Stimulated activated CD4-positive, alpha-beta T cell treated with anti-CD3 and anti-CD28 coated beads, Interleukin-4, amount 100 ng/mL, for 4 hours (primary cell): ENCODE measurements around the gene GKN1.

Experiments
- DNase-seq, 2 experiments: peaks; one replicate each; pipeline ENCODE4 v3.0.0-alpha.2; 2020

GKN1 gene

DNA sequence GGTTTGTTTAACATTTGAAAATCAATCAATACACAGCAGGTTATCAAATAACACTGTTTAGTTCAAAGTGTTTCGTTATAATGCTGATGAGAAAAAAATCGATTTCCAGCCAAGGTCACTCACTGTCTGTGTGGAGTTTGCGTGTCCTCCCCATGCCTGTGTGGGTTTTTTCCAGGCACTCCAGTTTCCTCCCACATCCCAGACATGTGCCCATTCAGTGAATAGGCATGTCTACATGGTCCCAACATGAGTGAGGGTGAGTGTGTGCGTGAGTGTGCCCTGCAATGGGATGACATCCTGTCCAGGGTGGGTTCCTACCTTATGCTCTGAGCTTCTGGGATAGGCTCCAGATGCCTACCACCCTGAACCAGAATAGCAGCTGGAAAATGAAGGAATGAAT is 13.1 kb upstream of the GKN1 start:
- DNase-seq, result no peak

DNA sequence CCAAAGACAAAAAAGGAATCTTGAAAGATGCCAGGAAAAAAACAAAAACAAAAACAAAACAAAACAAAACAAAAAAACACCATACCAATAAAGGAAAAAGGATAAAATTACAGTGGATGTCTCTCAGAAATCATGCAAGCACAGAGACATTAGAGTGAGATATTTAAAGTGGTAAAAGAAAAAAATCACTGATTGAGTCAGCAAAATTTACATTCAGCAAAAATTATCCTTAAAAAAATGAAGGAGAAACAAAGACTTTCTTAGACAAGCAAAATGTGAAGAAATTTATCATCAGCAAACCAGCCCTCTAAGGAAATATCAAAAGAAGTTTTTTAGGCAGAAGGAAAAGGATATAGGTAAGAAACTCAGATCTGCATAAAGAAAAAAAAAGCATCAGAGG is 10.2 kb upstream of the GKN1 start:
- DNase-seq, result no peak

DNA sequence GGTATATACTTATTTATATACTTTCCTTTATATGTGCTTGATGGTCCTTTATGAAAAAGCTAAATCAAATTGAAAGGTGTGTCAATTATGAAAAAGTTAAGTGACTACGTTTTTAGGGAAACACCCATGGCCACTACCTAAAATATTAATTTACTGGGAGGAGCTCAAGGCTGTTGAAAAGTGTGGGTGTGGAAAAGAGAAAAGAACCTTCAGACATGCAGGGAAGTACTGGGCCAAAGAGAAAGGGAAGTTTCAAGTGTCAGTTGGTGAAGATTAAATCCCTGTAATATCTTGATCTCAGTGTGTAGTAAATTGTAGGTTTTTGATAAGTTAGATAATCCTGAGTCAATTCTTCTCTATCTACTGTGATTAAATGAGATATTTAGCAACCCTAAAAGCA is 6.2 kb upstream of the GKN1 start:
- no peak for DNase-seq

DNA sequence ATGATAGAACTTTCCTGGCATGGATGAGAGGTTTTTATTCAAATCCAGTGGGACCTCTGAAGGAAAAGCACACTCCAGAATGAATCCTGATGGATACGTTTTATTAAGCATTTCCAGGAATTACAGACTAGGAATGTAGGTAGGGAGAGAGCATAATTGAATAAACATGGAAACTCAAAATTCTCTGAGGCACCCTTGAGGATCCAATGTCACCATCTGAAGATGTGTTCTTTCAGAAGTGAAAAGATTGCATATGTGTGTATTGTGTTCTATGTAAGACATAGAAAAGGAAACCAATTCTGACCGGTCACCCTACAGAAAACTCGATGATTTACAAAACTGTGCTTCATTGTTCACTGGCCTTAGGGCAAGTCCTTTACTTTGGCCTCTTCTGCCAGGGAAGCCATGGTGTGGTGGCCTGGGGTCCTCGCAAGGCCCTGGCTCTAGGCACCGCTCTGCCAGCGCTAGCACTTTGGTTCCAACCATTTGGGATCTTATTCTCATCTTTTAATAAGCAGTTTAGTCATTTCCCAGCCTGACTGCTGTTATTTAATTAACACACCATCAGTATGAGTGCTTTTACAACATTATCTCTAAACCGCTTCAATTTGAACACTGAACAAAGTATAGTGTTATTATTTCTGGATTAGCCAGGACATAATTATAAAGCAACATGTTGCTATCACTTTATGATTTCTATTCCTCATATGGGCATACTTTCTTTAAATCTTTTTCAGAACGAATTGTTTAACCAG is 4.5 kb upstream of the GKN1 start:
- DNase-seq, result no peak

DNA sequence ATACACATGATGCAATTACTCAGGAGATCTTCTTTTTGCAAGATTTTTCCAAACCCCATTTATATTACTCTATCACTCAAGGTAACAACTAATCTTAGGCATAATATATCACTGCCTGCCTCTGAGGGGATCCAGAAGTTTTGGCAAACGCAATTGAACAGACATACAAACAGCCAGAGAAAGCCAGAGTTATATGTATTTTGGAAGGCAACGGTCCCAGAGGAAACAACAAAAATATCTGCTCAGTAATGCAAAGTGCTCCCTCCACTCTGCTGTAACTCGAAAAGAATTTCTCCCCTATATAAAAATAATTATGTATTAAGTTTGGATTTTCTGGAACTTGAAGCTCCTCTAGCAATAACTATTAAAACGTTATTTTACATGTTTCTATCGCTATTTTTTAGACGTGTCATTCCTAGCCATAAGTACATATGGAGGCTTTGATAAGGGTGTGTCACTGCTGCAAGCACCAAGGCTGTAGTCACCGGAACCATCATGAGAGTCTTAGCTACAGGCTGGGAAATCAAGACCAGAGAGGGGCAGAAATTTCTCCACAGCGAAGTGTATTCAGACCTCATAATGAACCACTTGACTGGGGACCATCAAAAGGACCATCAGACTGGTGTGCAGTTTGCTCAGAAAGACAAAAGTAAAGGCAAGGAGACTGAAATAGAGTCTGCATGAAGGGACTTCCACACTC is 3.7 kb upstream of the GKN1 start:
- DNase-seq, result no peak

DNA sequence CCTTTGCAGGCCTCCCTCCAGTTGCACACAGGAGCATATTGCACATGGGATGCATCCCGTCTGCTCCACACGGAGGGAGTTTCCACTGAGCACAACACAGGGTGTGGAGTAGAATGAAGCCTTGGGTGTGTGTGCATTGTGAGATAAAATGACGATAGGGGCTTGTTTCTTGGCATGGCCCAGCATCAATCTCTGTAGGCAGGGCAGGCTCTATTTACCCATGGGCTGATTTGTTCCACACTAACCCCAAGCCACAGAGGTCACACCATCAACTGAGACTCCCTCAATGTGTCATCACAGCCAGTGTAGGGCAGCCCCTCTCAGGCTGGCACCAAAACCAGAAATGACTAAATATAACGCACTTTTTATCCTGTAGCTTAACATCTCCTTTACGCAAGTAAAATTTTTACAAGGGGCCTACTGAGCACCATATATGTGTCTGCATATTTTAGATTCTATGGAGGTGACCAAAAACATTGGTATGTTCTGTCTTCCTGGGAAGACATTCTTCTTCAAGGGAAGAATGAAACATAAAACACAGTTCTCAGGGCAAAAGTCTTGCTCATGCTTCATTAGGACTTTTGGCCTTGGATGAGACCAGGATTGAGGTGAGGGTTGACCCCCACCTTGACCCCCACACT is 2.7 kb upstream of the GKN1 start:
- no peak for DNase-seq

DNA sequence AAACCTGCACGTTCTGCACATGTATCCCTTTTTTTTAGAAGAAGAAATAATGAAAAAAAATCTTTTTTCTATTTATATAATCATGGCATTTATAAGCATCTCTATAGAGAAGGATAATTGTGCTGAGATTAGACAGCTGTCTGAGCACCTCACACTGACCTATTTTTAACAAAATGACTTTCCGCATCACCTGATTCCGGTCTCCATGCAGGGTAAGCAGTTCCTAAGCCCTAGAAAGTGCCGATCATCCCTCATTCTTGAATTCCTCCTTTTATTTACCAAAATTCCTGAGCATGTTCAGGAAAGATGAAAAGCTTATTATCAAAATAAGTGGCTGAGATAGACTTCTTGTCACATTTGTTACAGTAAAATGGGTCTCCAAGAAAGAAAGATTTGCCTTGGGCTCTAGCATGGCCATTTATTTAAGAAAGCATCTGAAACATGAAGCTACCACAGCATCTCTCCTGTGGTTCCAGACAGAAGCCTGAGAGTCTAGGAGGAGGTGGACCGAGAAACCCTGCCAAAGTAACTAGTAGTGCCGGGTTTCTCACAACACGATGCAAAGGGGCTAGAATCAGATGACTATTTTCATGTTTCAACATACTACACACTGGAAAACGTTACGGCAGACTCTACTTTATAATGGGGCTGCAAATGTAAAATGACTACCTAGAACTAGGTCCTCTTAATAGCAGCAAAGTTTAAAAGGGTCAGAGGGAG is 670 bp downstream of the GKN1 start:
- no peak for DNase-seq

DNA sequence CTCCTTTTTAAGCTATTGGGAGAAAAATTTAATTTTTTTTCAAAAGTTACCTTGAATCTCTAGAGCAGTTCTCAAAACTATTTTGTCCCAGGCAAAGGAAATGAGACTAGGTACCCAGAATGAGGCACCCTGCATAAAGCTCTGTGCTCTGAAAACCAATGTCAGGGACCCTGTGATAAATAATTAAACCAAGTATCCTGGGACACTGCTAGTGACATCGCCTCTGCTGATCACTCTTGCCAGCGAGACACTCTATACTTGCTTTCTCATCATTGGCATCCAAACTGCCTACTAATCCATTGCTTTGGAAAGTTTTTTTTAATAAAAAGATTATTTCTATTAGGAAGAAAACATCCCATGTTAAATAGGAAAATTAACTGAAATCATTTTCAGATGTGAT is 1.4 kb downstream of the GKN1 start:
- DNase-seq, result no peak

DNA sequence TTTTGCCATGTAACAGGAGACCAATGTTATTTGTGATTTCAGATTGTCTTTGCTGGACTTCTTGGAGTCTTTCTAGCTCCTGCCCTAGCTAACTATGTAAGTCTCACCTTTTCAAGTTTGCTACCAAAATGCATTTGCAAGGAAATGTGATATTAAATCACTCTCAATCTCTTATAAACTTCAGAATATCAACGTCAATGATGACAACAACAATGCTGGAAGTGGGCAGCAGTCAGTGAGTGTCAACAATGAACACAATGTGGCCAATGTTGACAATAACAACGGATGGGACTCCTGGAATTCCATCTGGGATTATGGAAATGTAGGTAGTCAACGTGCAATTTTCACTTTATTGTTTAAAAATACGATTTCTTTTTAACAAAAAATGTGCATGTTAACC is 3.0 kb downstream of the GKN1 start:
- DNase-seq, result no peak

DNA sequence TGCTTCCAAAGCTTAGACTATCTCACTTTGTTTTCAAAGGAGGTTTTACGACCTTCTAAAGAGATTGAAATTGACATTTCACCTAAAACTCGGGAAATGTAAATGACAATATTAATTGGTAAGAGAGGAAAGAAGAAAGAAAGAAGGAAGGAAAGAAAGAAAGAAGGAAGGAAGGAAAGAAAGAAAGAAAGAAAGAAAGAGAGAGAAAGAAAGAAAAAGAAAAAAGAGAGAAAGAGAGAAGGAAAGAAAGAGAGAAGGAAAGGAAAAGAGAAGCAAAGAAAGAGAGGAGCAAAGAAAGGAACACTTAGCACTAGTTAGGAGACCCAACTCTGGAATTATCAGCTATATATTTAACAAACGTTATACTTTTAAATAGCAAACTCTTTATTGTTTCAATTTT is 3.7 kb downstream of the GKN1 start:
- DNase-seq, result no peak

DNA sequence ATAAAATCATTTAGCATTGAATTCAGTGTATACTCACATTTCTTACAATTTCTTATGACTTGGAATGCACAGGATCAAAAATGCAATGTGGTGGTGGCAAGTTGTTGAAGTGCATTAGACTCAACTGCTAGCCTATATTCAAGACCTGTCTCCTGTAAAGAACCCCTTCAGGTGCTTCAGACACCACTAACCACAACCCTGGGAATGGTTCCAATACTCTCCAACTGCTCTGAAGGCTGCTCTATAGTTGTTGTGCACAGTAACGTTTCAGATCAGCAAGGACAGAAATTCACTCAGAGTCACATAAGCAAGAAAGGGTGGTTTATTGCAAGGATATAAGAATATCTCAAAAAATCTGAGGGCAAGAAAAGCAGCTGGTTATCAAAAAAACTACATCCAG is 6.5 kb downstream of the GKN1 start:
- no peak for DNase-seq

DNA sequence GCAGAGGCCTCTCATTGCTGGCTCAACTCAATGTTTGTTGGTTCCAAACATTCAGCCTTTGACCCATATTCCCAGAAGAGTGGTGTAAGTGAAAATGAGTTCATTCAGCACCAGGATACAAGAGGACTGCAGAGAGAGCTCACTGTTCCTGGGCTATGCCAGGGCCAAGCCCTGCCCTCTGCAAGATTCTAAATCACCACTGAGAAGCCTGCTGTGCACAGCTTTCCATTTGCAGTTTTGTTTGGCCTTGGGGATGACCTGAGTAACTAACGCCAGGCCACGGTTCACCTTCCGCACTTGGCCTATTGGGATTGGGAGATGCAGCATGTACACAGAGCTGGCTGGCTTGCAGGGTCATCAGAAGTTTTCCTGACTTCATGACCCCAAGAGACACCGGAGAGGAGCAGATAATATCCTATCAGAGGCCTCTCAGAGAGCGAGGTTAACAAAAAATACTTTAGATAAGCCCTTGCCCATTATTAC is 12.6 kb downstream of the GKN1 start:
- DNase-seq, result no peak

DNA sequence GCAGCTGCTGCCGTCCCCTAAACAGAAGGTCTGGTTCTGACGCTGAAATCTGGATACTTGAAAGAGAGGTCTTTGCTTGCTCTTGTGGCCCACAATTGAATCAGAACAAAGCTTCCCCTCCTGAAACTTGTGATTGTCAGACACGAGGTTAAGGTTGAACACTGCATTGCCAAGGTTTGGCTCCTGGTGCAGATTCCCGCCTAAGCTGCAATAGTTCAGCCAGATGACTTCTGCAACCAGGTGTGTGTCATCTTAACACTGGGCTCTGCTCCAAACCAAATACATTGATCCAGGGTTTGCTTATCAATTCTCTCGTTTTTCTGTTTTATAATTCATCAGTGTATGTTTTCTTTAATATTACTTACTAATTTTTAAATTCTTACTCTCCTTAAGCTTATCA is 14.6 kb downstream of the GKN1 start:
- no peak for DNase-seq

DNA sequence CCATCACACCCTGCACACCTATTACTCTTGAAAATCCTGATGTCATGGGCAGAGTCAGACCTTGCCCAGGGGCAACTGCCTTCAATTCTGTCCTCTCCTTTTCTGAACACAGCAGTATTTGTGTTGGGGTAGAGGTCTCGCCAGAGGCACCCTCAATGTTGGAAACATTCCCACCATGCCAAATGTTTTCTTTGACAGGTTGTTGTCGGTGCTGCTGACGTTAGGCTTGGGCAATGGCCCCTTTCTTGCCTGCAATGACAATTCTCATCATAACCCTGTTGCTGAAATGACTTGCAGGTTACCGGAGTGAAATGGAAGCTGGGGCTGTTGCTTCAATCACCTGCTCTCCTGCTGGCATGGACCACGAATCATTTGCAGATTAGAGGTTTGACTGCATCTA is 17.9 kb downstream of the GKN1 start:
- no peak for DNase-seq

DNA sequence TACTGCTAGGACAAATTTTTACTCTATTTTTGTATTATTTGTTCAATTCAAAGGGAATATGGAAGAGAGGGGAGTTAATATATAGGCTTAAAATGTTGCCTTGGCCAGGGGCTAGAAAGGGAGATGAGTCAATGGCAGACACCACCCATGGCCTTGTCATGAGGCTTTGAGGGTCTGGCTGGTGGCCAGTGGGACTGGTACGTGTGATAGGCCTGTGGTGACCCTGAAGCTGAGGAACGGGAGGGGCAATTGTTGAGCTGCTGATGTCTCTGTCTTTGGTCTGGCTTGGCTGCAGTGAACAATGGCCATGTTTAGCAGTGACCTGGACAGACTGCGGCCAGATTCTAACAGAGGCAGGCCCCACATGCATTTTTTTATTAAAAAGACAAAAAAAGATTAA is 18.5 kb downstream of the GKN1 start:
- no peak for DNase-seq

DNA sequence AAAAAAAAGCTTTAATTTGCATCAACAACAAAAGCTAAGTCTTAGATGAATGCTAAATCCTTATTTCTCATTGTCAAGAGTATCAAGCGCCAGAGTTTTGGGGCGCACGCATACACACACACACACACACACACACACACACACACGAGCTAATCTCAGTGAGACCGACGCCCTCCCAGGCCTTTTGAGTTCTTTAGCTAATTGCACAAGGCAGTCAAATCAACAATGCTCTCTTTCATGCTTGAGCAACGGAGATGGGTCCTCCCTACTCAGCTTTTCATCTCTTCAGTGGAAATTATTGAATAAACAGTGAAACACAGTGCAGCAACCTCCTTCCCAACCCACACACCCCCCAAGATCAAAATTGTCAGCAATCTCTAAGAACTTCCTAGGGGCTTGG is 19.2 kb downstream of the GKN1 start:
- DNase-seq, result no peak

DNA sequence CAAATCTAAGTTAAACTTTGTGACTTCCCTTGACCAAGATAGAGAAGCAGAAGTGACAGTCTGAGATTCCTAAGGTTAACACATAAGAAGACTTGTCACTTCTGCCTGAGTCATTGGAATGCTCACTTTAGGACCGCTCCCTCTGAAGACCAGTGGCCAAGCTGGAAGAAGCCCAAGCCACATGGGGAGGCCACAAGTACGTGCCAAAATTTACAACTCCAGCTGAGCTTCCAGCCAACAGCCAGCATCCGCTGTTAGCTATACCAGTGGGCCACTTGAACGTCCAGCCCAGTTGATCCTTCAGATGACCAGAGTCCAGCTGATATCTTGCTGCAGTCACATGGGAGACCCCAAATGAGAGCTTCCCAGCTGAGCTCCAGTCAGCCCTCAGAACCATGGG is 20.4 kb downstream of the GKN1 start:
- DNase-seq, result no peak

DNA sequence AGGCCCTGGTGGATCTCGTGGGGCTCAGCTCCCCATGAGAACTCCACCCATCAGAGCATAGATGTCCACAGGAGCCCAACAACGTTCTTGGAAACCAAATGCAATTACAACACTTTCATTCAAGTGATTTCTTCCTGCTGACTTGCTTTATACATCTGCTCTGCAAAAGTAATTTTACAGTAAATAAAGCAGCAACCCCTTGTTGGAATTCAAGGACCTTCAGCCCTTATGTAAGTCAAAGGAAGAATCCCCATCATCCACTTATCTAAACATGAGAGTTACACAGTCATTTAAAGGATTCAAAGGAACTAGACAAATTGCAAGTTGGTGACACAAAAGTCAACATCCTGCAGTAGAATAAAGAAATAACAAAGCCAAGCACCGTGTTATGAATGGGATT is 21.5 kb downstream of the GKN1 start:
- no peak for DNase-seq

DNA sequence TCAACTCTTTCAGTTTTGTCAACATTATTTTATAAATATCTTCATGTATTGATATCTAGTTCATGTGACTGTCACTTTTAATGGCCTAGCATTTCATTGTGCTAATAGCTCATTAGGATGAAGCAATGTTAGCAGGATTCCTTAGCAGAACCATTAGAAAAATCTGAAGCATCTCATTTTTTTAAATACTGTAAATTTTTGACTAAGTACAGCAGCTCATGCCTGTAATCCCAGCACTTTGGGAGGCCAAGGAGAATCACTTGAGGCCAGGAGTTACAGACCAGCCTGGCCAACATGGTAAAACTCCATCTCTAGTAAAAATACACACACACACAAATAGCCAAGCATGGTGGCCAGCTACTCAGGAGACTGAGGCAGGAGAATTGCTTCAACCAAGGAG is 23.0 kb downstream of the GKN1 start:
- DNase-seq, result no peak

DNA sequence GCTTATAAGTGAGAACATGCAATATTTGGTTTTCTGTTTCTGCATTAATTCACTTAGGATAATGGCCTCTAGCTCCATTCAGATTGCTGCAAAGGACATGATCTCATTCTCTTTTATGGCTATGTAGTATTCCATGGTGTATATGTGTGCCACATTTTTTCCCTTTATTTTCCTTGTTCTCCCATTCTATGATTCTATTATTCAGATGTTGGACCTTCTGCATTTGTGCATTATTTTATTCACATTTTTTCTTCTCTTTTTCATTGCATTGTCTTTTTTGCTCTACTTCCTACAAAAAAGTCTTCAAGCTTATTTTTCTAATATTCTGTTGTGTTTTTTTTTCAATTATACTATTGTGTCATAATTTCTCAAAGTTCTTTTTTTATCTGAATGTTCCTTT is 27.4 kb downstream of the GKN1 start:
- no peak for DNase-seq

DNA sequence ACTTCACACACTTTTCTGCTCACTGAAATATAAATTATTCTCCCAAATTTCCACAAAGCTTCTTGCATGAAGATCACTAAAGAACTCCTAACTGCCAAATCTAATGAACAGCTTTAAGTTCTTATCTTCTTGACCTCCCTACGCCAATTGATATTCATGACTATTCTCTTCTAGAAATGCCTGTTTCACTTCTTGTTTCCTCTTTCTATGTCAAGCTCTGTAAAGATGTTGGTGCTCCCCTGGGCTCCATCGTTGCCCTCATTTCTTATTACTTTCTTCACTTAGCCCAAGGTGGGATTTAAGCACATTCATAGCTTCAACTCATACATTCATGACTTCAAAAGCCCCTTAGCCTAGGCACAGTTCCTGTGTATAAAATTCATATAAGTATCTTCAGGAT is 29.3 kb downstream of the GKN1 start:
- DNase-seq, result no peak

DNA sequence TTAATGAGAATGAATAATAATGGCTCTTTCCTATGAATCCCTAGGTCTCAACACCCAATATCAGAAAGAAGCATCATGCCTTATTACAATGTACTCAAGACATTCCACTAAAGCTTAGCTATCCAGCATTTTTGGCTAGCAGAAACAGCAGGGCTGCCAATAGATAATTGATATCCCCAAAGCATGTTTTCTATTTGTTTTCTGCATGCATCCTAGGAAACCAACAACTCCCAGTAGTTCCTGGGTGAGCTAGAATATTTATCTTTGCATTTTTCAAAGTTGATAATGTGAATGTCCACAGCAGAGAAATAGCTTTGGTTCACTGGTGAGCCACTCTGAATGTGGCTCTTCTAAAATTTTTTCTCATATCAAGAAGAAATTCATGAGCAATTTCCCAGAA is 32.7 kb downstream of the GKN1 start:
- DNase-seq, result no peak

DNA sequence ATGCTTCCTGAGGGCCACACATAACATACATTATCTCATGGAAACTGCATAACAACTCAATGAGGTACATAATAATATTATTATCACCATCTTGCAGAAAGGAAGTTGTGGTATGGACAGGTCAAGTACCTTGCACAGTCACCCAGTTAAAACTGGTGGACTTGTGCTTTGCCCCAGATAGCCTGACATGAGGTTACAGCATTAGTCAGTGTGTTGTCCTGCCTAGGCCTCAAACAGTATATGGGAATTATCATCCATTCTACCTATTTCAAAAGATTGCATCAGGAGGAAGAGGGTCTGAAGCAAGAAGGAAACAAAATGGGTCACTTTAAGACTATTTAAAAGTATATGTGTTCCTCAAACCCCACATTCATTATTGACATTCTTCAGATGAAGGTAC is 33.2 kb downstream of the GKN1 start:
- DNase-seq, result no peak
